HG03558 (cell line): ENCODE data around the gene DCP1B.

Experiments used
- ATAC-seq: cut with Tn5 transposase; IDR thresholded peaks from one replicate; pipeline ENCODE4 v1.9.1; 2021; ENCODE audit warnings: moderate number of reproducible peaks; ENCODE audit not compliant: unreplicated experiment; ENCODE audit errors: extremely low read depth

Gene DCP1B

GRCh38 chr12:1937481-1938224, 66.6 kb downstream of the DCP1B start:
- no peak for ATAC-seq

GRCh38 chr12:1936406-1937320, 67.6 kb downstream of the DCP1B start:
- ATAC-seq, result no peak

- no peak for ATAC-seq
Observed at GRCh38 chr12:1935700-1936378, 68.4 kb downstream of the DCP1B start.

- ATAC-seq, result no peak
Observed at GRCh38 chr12:1935242-1935641, 69.0 kb downstream of the DCP1B start.

- ATAC-seq, result no peak
Observed at GRCh38 chr12:1934831-1935230, 69.4 kb downstream of the DCP1B start.

GRCh38 chr12:1934068-1934467, 70.2 kb downstream of the DCP1B start:
- ATAC-seq, result no peak

- no peak for ATAC-seq
Observed at GRCh38 chr12:1933342-1934051, 70.8 kb downstream of the DCP1B start.

GRCh38 chr12:1932264-1932777, 71.9 kb downstream of the DCP1B start:
- no peak for ATAC-seq

GRCh38 chr12:1931642-1932041, 72.6 kb downstream of the DCP1B start:
- no peak for ATAC-seq

- no peak for ATAC-seq
Observed at GRCh38 chr12:1930803-1931597, 73.3 kb downstream of the DCP1B start.

GRCh38 chr12:1929985-1930802, 74.1 kb downstream of the DCP1B start:
- ATAC-seq, result no peak

- no peak for ATAC-seq
Observed at GRCh38 chr12:1929241-1929984, 74.8 kb downstream of the DCP1B start.

- no peak for ATAC-seq
Observed at GRCh38 chr12:1928439-1929121, 75.7 kb downstream of the DCP1B start.

- ATAC-seq, result no peak
Observed at GRCh38 chr12:1927751-1928351, 76.4 kb downstream of the DCP1B start.

GRCh38 chr12:1927051-1927680, 77.1 kb downstream of the DCP1B start:
- ATAC-seq, result no peak

- no peak for ATAC-seq
Observed at GRCh38 chr12:1926251-1926657, 78.0 kb downstream of the DCP1B start.
